SK-N-DZ (cell line): ENCODE measurements around the gene SCN3B.

Experiments
- DNase-seq: peaks from one replicate; pipeline ENCODE4 v3.0.0-alpha.2; 2015; ENCODE audit warnings: low spot score

SCN3B gene

DNA sequence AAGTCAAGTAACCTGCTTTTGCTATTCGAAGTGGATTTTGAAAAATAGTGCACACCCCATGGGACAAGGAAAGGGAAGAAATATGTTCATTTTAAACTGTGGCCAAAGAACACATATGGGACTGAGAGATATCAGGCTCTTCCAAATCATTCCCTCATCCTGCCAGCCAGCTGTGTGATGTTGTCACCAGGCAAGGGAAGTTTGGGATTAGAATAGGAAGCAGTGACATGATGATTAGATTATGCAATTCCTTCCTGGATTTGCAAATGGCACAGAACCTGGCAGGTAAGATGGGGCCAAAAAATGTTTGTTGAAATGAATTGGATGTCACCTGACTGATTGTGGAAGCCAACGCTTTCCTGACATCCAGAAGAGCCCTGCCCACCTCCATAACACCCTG lies 4.9 kb upstream of the SCN3B start:
- no peak for DNase-seq

DNA sequence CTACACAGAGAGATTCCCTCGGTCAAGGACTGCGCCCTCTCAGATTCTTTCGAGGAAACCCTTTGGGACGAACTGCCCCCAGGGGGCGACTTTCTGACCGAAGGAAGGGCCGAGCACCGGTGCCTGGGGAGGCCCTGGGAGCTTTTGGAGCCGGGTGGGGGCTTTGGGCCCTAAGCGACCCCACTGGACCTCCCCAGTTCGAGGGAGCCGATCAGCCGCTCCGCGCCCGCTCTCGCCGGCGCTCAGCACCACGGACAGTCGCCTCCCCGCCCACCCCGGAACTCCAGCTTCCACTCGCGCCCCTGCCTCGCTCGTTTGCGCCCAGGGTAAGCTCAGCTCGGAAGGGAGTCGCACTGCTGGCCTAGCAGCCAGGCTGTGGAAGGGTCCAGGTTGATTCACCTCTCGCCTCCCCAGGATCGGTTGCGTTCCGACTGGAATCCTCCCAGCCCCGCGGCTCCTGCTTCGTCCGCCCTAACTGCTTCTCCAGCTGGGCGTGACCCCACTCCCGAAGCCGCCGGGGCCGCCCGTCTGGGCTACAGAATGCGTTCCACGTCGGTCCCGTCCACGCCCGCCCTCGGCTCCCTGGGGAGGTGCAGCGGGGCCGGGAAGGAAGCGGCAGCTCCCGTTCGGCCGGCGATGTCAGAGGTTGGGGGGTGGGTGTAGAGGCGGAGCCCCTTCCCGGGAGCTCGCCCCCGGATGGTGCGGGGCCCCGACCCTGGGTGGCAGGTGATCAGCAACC lies 428 bp downstream of the SCN3B start:
- DNase-seq, result peak; percentile 71

DNA sequence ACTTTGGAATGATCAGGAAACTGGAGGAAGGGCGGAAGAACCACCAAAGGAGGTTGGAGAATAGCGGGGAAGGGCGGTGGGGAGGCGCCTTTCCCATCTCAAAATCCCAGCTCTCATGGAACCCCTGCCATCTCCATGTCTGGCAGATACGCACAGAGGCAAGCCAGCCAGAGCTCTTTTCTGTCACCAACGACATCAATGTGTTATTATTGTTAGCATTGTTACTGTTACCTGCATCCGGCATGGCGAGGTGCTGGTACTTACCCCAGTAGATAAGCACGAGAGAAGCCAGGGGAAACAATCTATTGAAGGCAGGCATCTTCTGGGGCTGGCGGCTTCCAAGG lies 969 bp downstream of the SCN3B start:
- no peak for DNase-seq

DNA sequence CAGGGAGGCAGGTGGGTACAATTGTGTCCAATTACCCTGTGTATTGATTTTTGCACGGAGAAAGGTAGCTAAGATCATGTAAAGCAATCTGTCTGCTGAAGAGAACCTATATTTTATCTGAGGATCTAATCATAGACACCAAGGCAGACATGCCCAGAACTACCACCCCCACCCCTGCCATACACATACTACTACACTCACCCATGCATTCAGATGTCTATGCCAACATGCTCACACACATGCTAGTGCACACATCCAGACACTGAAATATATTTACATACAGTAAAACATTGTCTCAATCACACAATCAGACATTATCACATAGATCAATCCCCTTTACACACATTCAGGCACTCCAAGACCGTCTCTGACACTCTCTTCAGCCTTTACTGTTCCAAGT lies 1.8 kb downstream of the SCN3B start:
- DNase-seq, result no peak

DNA sequence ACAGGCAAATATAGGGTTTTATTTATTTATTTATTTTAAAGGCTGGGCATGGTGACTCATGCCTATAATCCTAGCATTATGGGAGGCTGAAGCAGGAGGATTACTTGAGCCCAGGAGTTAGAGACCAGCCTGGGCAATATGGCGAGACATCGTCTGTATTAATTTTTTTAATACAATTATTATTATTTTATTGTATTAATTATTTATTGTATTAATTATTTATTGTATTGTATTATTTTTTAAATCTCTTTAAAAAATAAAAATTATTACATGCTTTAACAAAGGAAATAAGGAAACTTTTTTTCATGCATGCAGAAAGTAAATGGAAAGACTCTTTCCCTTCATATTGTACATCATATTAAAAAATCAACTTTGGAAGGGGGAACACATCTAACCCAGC lies 3.5 kb downstream of the SCN3B start:
- DNase-seq, result no peak

DNA sequence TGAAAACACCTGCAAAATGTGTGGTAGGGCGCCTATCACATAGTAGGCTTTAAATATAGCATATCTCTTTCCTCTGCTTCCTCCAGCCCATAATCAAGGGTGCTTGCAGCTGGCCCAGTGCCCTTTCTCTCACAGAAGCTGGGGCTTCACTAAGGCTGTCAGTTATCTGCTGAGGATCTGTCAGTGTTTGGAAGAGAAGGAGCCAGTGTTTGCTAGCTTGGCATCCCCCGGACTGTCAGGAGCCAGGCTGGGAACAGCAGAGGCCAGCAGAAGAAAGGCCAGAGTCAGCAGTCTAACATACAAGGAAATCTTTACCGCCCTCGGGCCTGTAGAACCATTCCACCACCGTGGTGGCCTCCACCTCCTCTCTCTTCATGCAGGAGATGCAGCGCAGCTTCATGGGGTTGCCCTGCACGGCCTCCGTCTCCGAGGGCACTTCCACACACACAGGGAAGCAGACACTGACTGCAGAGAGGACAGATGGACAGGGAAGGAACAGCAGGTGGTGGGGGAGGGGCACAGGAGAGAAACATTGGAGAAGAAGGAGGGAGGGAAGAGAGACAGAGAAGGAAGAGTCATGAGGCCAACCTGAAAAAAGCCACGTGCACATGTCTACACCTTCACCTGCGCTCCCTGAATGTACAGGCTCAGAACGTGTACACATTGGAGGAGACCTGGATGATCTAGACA lies 9.0 kb downstream of the SCN3B start:
- DNase-seq, result no peak

DNA sequence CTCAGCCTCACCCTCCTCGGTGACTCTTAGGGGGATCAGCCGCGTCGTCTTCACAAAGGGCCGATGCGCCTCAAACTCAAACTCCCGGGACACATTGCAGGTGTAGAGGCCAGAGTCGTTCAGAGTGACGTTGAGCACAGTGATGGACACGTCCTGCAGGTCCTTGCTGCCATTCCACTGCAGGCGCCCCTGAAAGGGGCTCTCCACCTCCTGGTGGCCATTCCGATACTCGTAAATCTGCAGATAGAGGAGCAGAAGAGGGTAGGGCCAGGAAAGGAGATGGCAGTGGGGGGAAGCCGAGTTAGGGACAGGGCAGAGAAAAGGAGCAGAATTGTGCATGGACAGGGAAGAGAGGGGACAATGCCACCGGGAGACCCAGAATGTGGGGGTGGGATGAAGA lies 12.0 kb downstream of the SCN3B start:
- DNase-seq, result no peak

DNA sequence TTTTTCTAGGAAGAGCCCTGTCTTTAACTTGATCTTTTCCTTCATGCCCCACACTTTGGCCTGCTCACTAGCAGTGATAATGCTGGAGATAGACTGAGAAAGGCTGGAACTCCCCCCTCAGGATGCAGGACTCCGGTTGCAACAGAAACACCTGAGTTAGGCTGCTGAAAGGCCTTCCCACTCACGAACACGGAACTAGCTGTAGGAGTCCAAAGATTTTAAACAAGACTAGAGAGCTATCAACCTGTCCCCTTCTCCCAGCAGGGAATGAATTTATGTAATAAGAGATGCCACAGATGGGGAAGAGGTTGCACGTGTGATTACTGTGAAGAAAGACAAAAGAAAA lies 13.0 kb downstream of the SCN3B start:
- DNase-seq, result no peak

DNA sequence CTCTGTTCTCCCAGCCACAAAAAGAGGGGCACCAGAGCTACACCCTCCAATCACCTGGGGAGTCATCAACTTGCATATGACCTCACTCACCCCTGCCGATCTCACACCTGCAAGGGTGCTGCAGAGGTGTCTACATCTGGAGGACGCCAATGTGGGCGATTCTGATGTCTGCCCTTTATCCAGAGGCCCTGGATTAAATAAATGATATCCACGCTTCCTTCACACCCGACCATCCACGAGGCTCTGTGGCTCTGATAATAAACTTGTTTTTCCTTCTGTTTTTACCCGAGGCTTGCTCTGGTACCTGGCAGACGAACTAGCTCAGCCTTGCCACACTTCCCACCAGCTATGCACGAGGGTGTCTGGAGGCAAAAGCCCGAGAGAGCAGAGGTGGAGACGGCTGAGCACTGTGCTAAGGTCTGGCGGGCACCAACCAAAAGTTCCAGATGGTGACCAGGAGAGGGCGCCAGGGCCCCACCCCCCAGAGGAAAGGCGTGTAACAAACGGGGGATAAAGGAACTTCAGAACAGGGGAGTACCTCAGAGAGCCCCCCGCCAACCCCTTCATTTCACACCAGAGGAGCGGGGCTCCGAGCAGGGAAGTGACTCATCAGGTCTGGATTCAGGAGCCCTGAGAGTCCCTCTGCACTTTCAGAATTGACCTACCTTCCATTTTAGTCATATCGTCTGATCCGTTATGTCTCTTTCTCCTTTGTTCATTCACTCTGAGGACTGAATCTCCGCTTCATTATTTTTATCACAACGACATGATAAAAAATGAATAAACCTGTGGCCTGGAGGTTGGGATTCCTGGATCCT lies 13.5 kb downstream of the SCN3B start:
- DNase-seq, result peak; percentile 8

DNA sequence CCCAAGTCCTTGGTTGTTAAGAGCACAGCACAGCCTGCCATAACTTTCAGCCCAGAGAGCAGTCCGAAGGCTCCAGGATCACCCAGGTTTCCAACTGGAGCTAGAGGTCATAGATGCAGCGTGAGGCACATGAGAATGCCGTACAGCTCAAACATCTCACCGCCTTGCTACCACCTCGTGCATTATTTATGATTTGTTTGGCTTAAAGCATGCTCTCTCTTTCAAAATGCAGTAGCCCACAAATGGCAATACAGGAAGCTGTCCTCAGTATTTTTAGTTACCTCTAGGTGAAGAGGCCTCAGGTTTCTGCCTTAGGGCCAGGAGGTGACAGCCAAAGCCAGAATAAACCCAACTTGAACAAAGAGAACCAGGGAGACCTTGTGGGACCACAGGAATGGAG lies 14.4 kb downstream of the SCN3B start:
- no peak for DNase-seq

DNA sequence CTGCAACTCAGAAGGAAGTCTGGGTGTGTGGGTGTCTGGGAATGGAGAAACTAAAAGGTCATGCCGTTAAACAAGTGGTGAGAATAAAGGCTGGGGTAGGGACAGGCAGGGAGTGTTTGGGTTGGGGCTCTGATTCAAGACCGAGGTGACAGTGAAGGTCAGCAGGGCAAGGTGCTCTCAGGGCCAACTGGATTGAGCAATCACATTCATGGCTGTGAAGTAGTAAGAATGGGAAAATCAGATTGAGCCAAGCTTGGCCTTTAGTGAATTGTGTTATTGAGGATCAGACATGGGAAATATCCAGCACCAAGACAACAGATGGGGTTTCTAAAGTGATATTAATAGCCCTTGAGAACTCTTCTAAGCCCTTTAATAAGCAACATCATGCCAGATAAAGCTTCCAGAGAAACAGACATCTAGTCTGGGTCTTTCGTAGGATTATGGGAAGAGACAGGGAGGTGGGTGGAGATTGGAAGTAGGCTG lies 24.3 kb downstream of the SCN3B start:
- DNase-seq, result no peak

DNA sequence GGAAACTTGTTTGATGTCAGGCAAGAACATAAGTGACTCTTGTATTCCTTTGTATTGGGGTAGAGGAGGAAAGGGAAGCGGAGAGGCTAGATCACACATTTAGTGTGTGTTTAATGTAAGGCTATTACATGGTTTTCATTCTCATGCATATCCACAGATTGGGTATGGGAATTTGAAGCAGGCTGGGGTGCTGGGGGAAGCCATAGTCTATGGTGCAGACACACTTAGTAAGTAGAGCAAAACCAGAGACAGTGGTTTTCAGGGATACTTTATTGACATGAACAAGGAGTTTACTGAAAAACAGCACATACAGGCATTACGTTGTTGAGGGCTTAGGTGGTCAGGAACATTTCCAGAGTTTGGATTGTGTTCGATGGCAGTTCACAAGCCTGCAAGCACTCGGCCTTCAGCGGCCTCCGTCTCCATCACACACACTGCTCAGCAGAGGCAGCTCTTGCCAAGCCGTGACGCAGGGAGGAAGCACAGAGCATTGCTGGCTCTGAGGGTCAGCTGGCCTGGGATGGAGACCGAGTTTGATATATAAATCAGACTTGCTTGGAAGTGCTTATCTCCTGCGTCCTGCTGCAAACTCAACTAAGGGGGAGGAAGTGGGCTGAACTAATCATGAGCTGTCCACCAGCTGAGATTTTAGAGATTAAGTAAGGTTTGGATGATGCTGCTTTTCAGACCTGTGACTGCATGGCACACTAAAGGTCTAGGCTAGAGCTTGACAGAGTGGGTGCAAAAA lies 25.3 kb downstream of the SCN3B start:
- peak; percentile 33 for DNase-seq

DNA sequence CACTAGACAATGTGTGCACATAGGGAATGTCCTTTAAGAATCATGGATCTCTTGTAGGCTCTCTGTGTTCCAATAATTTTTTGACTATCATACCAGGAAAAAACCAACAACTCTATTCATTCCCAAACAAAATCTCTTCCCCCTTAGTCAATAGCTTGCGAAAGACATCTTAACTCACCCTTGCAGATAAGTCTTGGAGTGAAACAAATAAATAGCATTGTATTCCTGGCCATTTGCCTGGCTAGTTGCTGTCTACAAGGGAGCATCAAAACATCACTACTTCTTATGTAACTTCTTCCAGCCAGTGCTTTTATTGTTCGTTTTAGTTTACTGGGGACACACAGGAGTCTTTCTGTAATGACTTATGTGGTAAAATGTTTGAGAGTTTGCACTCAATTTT lies 29.4 kb downstream of the SCN3B start:
- DNase-seq, result no peak

DNA sequence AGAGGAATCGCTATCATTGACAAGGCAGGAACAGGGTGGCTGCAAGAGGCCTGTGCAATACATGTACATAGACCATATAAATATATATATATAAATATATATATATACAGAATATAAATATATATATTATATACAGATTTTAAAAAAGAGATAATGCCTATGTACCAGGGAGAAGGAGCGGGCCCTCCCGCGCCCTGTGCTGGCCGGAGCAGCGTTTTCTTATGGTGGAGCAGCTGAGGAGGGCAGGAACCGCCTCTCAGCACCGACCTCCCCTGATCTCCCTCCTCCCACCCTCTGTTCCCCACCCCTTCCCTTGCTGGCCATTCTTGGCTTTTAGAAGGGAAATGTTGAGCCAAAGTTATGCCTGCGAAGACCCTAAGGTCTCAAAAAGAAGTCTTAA lies 31.8 kb downstream of the SCN3B start:
- DNase-seq, result no peak

DNA sequence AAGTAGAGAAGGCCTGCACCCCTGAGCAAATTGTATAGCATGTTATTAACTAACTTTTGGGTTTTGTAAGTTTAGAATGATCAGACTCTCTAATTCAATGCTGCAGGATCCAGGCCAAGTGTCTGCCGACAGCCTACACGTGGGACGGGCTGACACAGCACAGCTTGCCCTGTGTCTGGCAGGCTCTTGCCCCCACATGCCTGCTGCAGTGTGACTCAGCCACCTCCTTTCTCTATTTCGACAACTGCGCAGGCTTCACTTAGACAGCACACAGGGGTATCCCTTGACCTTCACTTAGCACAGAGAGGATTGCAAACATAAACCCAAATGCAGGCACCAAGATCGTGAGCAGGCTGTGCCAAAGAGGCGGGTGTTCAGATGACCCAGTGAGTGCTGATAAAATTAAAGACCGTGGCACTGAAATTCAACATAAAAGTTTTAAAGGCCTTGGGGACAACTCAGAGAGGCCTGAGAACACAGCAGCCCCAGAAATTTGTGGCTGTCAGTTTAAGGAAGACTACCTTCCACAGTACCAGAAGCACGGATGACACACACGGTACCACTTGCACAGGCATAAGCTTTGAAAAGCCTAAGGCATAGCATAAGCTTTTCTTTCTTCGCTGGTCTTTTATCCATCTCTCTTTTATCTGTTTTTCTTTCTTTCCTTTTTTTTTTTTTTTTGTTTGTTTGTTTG lies 37.8 kb downstream of the SCN3B start:
- no peak for DNase-seq

DNA sequence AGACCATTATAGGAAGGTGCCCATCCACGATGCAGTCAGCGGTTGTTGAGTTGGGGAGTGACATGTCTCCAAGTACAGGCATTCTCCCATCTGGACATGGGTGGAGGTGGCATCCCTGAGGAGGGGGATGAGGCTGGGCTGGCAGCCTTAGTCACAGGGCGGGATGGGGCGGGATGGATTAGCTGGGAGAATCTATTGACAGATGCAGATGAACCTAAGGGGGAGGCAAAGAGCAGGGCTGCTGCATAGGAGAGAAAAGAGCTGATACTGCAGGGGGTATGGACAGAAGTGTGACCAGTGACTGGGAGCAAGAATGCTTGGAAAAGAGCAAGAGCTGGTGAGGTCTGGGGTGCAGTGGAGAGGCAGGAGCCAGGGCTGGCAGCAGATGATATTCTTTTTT lies 42.7 kb downstream of the SCN3B start:
- DNase-seq, result no peak

DNA sequence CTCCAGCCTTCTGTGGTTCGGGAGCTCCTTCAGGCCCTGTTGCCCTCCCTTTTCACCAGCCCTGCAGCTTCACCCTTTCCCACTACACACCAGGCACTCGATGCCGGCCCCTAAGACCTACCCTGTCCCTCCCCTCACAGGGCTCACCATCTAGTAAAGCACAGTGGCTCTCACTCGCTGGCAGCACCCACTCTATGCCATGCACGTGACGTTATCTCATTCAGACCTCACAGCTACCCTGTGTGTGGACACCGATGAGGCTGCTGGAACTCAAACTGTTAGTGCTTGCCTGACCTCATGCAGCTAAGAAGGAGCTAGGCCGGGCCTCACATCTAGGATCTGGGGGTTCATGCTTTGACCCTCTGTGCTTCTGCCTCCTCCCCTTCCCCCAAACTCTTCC lies 45.5 kb downstream of the SCN3B start:
- DNase-seq, result no peak

DNA sequence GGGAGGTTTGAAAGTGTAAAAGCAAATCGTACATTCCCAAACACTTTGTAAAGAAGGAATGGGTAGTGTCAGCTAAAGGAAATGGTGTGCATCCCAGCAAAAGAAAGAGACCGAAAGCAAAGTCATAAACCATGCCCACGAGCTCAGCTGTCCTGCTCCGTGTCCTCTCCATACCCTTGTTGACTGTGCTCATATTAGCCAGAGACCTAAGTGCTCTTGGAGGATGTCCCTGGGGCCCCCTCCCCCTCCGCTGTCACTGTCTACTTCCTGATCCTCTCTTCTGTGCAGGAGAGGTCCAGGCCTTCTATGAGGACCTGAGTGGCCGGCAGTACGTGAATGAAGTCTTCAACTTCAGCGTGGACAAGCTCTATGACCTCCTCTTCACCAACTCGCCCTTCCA lies 46.1 kb downstream of the SCN3B start:
- no peak for DNase-seq

DNA sequence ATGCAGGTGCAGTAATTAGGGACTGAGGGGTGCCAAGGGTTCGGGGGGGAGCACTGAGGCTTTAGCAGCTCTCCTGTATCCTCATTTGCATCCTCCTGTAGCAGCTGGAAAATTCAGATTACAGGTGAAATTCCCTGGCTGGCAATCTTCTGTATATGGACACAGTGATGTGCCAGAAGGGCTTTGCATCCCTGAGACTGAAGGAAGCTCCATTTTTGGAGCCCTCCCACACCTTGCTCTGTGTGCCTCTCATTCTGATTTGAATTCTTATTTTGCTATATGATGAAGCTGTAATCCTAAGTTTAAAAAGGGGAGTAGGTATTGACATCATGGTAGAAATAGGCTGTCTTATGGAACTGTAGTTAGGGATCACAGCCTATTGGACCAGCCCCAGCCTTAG lies 46.6 kb downstream of the SCN3B start:
- no peak for DNase-seq

DNA sequence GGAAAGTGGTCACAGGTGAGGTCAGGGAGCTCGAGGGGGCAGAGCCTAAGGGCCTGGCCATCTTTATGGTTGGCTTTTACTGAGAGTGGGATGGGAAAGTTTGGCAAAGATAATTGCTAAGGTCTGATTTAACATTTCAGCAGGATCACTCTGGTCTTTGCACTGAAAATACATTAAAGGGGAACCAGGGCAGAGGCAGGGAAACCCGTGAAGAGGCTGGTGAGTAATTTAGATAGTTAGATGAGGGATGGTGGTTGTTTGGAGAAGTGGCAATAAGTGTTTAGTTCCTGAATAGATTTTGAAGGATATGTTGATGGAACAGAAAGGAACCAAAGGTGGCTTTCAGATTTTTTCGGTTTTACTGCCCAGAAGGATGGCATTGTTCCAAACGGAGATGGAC lies 50.8 kb downstream of the SCN3B start:
- DNase-seq, result no peak

DNA sequence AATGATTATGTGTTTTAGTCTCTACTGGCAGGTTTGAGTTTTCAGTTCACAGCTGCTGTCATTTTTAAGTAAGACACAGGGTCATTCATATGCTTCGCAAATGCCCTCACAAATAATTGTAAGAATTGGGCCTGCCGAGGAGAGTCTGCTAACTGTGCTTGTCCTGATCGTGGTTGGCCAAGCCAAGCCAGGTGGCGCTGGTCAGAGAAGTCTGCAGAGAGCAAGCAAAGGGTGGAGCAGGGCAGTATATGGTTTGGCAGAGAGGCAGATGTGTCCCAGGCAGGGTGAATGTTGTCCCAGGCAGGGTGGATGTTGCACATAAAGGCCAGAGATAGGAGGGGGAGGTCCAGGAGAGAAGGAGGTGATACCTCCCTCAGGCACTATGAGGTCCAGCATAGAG lies 52.7 kb downstream of the SCN3B start:
- DNase-seq, result no peak
